NCI-H146 treated with DMSO at 0.1 percent for 48 hours (cell line): ENCODE measurements around the gene SNX5.

Experiments
- DNase-seq: peaks from one replicate; lab custom pipeline; 2025; ENCODE audit not compliant: unreplicated experiment; lab: John Stamatoyannopoulos, UW

Gene SNX5

GRCh38 chr20:17919149-17919548, 49.4 kb downstream of the SNX5 start:
- DNase-seq: no peak

DNA sequence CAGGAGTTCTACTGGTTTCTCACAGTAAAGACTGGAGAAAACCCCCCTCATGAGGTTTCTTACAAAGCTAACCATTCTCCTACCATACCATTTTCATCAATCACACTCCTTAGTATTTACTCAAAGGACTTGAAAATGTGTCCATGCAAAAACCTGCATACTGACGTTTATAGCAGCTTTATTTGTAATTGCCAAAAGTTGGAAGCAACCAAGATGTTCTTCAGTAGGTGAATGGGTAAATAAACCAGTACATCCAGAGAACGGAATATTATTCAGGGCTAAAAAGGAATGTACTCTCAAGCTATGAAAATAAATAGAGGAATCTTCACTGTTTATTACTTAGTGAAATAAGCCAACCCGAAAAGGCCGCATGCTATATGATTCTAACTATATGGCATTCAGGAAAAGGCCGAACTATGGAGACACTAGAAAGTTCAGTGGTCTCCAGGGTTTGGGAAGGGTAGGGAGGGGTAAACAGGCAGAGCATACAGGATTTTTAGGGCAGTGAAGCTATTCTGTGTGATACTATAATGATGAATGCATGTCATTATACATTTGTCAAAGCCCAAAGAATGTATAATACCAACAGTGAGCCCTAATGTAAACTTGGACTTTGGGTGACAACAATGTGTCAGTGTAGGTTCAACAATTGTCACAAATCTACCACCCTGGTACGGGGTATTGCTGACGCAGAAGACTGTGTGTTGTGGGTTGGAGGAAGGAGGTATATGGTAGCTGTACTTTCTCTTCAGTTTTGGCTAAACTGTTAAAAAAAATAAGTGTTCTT, 50.6 kb downstream of the SNX5 start:
- no peak for DNase-seq

DNA sequence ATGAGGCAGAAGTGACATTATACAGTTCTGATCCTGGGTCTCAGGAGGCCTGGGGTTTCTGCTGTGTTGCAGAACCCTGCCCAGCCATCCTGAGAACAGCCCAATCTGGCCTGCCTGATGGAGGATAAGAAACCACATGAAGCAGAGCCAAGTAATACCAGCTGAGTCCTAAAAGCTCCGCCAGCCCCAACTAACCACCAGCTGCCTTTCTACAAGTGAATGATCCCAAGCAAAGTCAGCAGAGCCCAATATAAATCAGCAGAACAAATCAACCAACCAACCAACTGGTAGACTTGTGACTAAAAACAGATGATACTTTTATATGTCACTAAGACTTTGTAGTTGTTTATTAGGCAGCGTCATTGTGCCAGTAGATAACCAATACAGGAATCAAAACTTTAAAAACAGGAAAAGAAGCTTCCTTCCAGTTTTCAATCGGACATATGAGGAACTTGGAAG, 52.1 kb downstream of the SNX5 start:
- no peak for DNase-seq

DNA sequence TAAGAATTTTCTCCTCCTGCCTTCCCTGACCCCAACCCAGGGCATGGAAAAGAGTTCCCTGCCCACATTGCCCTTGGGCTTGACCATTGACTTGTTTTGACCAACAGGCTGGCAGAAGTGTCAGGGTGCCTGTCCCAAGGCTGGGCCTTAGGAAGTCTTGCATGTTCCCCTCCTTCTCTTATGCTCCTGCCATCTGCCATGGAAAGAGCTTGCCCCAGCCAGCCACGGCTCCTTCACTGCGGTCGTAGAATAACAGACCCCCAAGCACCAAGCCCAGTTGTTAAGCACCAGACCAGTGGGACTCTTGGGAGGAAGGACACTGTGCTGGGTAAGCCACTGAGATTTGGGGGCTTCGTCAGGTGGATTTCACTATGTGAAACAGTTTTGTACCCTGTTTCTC, 53.6 kb downstream of the SNX5 start:
- no peak for DNase-seq

- no peak for DNase-seq
Measured at GRCh38 chr20:17912916-17913315, 55.7 kb downstream of the SNX5 start.

DNA sequence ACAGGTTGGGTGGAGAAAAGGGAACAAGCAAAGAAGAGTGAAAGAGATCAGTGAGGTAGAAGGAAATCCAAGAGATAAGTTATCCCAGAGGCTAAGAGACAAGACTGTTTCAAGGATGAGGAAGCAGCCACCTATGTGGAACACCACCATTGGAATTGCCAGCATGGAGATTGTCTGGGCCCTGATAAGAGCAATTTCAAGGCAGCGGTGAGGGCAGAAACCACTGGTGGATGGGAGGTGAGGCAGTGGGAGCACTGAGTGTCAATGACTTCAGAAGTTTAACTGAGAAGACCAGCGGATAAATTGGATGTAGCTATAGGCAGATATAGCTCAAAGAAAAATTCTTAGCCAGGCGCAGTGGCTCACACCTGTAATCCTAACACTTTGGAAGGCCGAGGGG, 56.7 kb downstream of the SNX5 start:
- no peak for DNase-seq

- no peak for DNase-seq
Measured at GRCh38 chr20:17910828-17911294, 57.7 kb downstream of the SNX5 start.

- DNase-seq: no peak
Measured at GRCh38 chr20:17909869-17910321, 58.7 kb downstream of the SNX5 start.

- no peak for DNase-seq
Measured at GRCh38 chr20:17905544-17905943, 63.0 kb downstream of the SNX5 start.

DNA sequence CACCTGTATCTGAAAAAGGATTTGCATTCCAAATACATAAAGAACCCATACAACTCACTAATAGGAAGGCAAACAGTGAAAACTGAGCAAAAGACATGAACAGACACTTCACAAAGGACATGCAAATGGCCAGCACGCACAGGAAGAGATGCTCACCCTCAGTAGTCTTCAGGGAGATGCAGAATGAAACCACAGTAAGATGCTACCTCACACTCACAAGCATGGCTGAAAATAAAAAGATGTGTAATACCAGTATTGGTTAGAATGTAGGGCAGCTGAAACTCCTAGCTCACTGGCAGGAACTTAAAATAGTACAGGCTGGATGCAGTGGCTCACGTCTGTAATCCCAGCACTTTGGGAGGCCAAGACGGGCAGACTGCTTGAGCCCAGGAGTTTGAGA, 64.6 kb downstream of the SNX5 start:
- no peak for DNase-seq

DNA sequence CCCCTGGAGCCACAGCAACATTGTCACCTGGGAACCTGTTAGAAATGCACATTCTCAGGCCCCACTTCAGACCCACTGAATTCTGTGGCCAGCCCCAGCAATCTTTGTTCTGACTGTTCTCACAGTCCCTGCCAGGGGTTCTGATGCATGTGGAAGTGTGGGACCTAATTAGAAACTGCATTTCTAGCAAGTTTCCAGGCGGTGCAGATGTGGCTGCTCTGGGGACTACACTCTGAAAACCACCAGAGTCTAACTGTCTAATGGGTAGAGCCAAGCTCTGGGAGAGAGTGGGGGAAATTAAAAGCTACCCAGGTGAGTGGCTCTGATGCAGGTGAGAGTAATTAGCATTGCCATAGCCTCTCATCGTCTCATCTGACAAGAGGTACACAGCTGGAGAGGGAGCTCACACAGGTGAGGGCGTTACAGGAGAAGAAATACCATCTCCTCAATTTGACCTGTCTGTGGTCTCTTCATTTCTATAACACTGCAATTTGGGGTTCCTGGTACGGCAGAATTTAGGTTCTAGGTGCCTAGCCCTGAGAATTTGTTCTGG, 66.0 kb downstream of the SNX5 start:
- peak; percentile 17 for DNase-seq

- DNase-seq: no peak
Measured at GRCh38 chr20:17901971-17902370, 66.6 kb downstream of the SNX5 start.

DNA sequence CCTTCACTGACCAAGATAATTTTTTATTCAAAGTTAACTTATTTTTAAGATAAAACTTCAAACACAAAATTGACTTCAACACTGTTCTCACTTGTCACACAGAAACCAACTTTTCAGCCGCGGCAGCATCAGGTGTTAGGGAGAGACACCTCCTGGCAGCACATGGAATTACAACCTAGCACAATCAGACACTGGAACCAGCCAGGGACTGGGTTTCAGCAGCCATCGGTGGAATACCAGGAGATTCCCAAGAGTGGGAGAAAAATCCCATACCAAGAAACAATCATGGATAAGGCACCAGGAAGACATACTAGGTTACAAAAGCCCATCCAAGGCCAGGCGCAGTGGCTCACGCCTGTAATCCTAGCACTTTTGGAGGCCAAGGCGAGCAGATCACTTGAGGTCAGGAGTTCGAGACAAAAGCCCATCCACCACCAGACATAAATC, 70.0 kb downstream of the SNX5 start:
- DNase-seq: peak; percentile 36

DNA sequence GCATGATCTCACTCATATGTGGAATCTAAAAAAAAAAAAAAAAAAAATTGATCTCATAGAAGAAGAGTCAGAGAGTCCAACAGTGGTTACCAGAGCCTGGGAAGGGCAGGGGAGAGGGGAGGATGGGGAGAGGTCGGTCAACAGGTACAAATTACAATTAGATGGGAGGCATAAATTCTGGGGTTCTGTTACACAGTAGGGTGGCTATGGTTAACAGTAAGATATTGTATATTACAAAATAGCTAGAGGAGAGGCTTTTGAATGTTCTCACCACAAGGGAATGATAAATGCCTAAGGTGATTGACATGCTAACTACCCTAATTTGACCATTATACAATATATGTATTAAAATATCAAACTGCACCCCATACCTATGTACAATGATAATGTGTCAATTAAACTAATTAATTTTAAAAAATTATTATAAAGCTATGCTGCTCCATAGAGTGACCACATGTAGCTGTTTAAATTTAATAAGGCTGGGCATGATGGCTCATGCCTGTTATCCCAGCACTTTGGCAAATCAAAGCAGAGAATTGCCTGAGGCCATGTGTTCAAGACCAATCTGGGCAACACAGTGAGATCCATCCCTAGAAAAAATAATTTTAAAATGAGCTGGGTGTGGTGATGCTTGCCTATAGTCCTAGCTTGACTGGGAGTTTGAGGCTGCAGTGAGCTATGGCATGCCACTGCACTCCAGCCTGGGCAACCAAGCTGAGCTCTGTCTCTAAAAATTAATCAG, 70.9 kb downstream of the SNX5 start:
- DNase-seq: no peak

DNA sequence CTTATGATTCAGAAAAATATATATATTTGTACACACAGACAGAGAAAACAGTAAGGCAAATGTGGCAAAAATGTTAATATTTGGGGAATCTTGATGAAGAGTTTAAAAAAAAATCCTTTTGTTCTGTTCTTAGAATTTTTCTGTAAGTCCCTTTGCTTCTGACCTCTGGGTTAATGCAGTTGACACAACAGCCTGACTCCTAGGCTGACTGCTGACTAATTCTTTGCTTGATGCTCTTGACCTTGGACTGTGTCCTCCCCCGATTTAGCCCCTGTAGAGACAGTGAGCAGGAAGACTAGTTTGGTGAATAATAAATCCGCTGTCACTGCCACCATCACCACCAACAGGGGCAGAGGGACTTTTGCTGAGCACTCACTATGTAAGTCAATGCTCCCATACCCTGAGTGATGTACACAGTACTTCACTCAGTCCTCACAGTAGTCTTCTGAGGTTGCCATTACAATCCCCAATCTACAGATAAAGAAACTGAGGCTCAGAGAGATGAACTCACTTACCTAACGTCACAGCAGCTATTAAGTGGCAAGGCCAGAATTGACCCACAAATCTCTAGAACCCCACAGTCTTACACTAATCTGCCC, 71.7 kb downstream of the SNX5 start:
- DNase-seq: no peak

DNA sequence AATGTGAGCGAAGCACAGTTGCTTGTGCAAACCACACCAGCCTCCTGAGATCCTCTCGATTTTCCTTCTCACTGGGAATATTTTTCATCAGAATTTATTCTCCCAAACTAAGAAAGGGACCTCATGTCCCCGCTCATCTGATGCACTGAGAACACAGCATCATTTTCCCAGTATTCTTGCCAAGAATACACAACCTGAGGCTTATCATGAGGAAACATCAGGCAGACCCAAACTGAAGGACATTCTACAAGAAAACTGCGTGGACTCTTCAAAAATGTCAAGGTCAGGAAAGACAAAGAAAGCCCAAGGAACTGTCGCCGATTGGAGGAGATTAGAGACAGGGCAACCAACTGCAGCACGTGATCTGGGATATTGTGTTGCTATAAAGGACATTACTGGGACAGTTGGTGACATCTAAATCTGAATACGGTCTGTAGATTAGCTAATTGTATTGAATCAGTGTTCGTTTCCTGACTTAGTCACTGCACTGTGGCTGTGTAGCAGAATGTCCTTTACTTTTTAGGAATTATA, 72.3 kb downstream of the SNX5 start:
- DNase-seq: no peak

- DNase-seq: no peak
Measured at GRCh38 chr20:17895641-17896171, 72.9 kb downstream of the SNX5 start.

DNA sequence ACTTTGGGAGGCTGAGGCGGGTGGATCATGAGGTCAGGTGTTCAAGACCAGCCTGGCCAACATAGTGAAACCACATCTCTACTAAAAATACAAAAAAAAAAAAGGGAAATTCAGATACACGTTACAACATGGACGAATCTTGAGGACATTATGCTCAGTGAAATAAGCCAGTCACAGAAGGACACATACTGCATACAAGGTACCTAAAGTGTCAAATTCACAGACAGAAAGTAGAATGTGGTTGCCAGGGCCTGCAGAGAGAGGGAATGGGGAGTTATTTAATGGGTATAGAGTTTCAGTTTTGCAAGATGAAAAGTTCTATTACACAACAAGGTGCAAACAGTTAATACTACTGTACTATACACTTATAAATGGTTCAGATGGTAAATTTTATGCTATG, 75.1 kb downstream of the SNX5 start:
- DNase-seq: no peak

DNA sequence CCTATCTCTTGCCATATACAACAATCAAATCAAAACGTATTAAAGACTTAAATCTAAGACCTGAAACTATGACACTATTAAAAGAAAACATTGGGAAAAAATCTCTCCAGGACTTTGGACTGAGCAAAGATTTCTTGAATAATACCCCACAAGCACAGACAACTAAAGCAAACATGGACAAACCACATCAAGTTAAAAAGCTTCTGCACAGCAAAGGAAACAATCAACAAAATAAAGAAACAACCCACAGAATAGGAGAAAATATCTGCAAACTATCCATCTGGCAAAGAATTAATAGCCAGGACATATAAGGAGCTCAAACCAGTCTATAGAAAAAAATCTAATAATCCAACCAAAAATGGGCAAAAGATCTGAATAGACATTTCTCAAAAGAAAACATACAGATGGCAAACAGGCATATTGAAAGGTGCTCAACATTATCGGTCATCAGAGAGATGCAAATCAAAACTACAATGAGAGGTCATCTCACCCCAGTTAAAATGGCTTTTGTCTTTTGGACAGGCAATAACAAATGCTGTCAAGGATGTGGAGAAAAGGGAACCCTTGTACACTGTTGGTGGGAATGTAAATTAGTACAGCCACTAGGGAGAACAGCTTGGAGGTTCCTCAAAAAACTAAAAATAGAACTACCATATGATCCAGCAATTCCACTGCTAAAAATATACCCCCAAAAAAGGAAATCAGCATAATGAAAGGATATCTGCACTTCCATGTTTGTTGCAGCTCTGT, 76.2 kb downstream of the SNX5 start:
- DNase-seq: no peak
